GM18505 (cell line): ENCODE data around the gene LDB3.

ENCODE experiments used
- ATAC-seq: cut with Tn5 transposase; IDR thresholded peaks from one replicate; pipeline ENCODE4 v1.9.1; 2021; ENCODE audit not compliant: unreplicated experiment
- POLR2A ChIP-seq: IDR thresholded peaks from 4 replicates; pipeline ENCODE4 v1.6.1; 2011; ENCODE audit warnings: borderline replicate concordance; ENCODE audit not compliant: insufficient read depth, insufficient read length; ENCODE audit errors: extremely low read depth

The LDB3 gene

GRCh38 chr10:86715156-86715795, 47.0 kb downstream of the LDB3 start:
- ATAC-seq = no peak
- no peak for TF ChIP-seq POLR2A

- no peak for ATAC-seq
- TF ChIP-seq POLR2A = no peak
Measured at GRCh38 chr10:86715836-86716235, 47.5 kb downstream of the LDB3 start.

- no peak for ATAC-seq
- TF ChIP-seq POLR2A = no peak
Measured at GRCh38 chr10:86716466-86716865, 48.2 kb downstream of the LDB3 start.

GRCh38 chr10:86718556-86718955, 50.2 kb downstream of the LDB3 start:
- no peak for TF ChIP-seq POLR2A
- ATAC-seq = no peak

- ATAC-seq = no peak
- no peak for TF ChIP-seq POLR2A
Measured at GRCh38 chr10:86721232-86721631, 52.9 kb downstream of the LDB3 start.

- no peak for ATAC-seq
Measured at GRCh38 chr10:86723009-86723408, 54.7 kb downstream of the LDB3 start.

GRCh38 chr10:86724445-86724844, 56.1 kb downstream of the LDB3 start:
- TF ChIP-seq POLR2A = no peak
- ATAC-seq = no peak

More at GRCh38 chr10:86723009-86723408, 54.7 kb downstream of the LDB3 start:
- no peak for TF ChIP-seq POLR2A

GRCh38 chr10:86725980-86726676, 57.8 kb downstream of the LDB3 start:
- no peak for TF ChIP-seq POLR2A
- ATAC-seq = no peak

- ATAC-seq = no peak
Measured at GRCh38 chr10:86726677-86726999, 58.3 kb downstream of the LDB3 start.

GRCh38 chr10:86727470-86727869, 59.2 kb downstream of the LDB3 start:
- no peak for ATAC-seq
- no peak for TF ChIP-seq POLR2A

More at GRCh38 chr10:86726677-86726999, 58.3 kb downstream of the LDB3 start:
- no peak for TF ChIP-seq POLR2A

- TF ChIP-seq POLR2A = no peak
- no peak for ATAC-seq
Measured at GRCh38 chr10:86728056-86728455, 59.7 kb downstream of the LDB3 start.

GRCh38 chr10:86729677-86730076, 61.4 kb downstream of the LDB3 start:
- TF ChIP-seq POLR2A = no peak
- no peak for ATAC-seq

GRCh38 chr10:86730227-86730626, 61.9 kb downstream of the LDB3 start:
- no peak for ATAC-seq
- TF ChIP-seq POLR2A = no peak

- ATAC-seq = no peak
- TF ChIP-seq POLR2A = no peak
Measured at GRCh38 chr10:86732771-86733170, 64.5 kb downstream of the LDB3 start.
